C4-2B (cell line): ENCODE measurements around the gene ABHD13.
"Not testable (repeated sequence)": the region's sequence is repeated elsewhere in the genome, so short reads cannot be mapped to it uniquely, and the experiment has no call there.

Source experiments
- H3K27ac ChIP-seq: fragments of 450-650 bp; 2 replicates; pipeline ENCODE4 v1.5.1; 2017
- CTCF ChIP-seq: fragments of 450-650 bp; conservative IDR thresholded peaks from 2 replicates; pipeline ENCODE4 v1.5.1; 2017; ENCODE audit warnings: mild to moderate bottlenecking
- ZFX ChIP-seq: fragments of 450-650 bp; IDR thresholded peaks from 2 replicates; pipeline ENCODE4 v1.6.1; 2017

Gene ABHD13

GRCh38 chr13:108266321-108266990, 48.3 kb downstream of the ABHD13 start:
- no peak overlapping the region for H3K27ac ChIP-seq
- TF ChIP-seq ZFX = no peak
- TF ChIP-seq CTCF = no peak

DNA sequence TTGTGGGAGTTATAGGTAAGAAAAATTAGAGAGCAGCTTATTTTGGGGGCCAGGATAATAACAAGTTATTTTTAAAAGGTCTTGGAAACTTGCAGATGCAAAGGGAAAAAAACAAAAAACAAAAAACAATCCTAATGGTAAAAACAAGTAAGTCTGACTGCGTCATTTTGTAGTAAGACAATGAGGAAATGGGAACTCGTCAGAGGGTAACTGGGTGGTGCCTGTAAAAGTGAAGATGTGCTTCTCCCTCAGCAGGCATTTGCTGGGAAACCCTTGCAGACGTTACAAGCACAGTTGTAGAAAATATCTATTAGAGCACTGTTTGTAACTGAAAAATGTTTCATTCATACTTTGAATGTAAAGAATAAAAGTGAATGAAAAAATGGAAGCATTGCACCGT, 49.2 kb downstream of the ABHD13 start:
- TF ChIP-seq CTCF (no peak), ZFX (no peak)
- no peak overlapping the region for H3K27ac ChIP-seq

GRCh38 chr13:108267855-108268254, 49.7 kb downstream of the ABHD13 start:
- not testable (repeated sequence) for H3K27ac ChIP-seq

DNA sequence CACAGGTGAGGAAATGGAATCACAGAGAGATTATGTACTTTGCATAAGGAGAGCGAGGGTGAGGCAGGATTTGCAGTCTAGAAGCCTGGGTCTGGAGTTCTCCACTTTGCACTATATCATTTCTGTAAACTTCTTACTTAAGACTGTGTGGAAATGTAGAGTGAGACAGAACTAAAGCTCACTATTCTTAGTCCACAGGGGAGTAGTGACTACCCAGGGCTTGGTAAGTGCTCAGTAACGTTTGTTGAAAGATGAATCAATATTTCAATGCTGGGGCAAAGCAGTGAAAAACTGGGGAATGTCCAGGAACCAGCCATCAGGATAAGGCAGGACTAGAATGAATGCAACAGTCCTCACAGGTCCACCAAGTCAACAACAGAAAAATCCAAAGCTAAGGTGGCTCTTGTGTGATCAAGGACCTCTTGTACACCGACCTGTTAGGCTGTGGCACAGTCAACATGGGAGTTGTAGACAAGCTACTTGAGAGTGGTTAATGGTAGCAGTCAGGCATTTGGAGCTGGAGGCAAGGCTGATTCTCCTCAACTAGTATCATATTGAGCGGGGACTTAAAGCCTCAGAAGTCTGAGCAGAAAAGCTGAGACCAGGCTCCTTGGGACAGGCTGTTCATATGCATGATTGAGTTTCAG, 50.4 kb downstream of the ABHD13 start:
- H3K27ac ChIP-seq = no peak overlapping the region
- TF ChIP-seq ZFX = no peak
- TF ChIP-seq CTCF = no peak

- no peak within 1 kb of the TSS for H3K27ac ChIP-seq
- TF ChIP-seq ZFX (no peak), CTCF (no peak)
These were observed 51.6 kb downstream of the ABHD13 start, which contains the start of gene TNFSF13B for GRCh38 chr13:108269601-108270328. Gene TNFSF13B, plus strand, starts transcription at chr13:108269718. Its CDS starts 178 bp downstream, at chr13:108269896.

GRCh38 chr13:108270442-108270841, 52.2 kb downstream of the ABHD13 start:
- TF ChIP-seq ZFX (no peak), CTCF (no peak)
- no peak overlapping the region for H3K27ac ChIP-seq

GRCh38 chr13:108272333-108272732, 54.1 kb downstream of the ABHD13 start:
- no peak overlapping the region for H3K27ac ChIP-seq
- TF ChIP-seq ZFX = no peak
- TF ChIP-seq CTCF = no peak
